AG09309 (cell line): Measurements from ENCODE around the gene DAG1.

Experiments
- DNase-seq: peaks from one replicate; pipeline ENCODE4 v3.0.0-alpha.2; 2010; ENCODE audit warnings: low read depth
- H3K4me3 ChIP-seq: 2 replicates; pipeline ENCODE4 v1.5.1; 2011; ENCODE audit warnings: mild to moderate bottlenecking, low read depth, low read length, moderate library complexity; ENCODE audit not compliant: control insufficient read depth
- TF ChIP-seq, protein P1 (sequence below): IDR thresholded peaks from 2 replicates; pipeline ENCODE4 v1.5.1; 2011; ENCODE audit warnings: mild to moderate bottlenecking, low read depth, low read length, inconsistent platforms; ENCODE audit not compliant: insufficient read depth, control insufficient read depth; ENCODE audit errors: missing control alignments

DAG1 gene

DNA sequence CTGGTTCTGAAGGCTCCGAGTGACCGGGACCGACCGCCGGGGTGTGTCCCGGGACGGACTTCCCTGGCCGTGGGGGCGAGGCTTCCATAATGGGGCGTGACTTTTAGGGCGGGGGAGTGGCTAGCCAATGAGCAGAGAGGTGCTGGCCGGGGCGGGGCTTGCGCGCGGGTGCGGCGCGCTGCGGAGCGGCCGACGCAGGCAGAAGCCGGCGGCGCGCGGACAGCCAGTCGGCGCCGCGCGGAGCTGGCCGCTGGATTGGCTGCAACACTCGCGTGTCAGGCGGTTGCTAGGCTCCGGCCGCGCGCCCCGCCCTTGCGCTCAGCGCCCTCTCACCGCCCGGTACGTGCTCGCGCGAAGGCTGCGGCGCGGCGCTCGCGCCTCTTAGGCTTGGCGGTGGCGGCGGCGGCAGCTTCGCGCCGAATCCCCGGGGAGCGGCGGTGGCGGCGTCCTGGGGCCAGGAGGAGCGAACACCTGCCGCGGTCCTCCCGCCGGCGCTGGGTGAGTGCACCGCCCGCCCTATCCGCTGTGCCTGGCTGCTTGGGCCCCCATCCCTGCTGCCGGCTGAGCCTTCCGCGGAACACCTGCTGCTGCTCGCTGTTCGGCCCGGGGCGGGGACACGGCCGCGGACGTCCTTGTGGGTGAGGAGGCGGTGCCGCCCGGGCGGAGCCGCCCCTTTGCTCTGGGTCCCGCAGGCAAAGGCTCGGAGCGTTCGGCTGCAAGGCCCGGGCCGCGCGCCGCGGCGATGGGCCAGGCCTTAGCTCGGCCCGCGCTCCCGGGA is at the start of gene DAG1:
DAG1 (plus strand) TSS at position 332 of the 778 bp plus-strand sequence. CDS start 40,268 bp downstream, outside the sequence.
- TF ChIP-seq, protein P1, sequence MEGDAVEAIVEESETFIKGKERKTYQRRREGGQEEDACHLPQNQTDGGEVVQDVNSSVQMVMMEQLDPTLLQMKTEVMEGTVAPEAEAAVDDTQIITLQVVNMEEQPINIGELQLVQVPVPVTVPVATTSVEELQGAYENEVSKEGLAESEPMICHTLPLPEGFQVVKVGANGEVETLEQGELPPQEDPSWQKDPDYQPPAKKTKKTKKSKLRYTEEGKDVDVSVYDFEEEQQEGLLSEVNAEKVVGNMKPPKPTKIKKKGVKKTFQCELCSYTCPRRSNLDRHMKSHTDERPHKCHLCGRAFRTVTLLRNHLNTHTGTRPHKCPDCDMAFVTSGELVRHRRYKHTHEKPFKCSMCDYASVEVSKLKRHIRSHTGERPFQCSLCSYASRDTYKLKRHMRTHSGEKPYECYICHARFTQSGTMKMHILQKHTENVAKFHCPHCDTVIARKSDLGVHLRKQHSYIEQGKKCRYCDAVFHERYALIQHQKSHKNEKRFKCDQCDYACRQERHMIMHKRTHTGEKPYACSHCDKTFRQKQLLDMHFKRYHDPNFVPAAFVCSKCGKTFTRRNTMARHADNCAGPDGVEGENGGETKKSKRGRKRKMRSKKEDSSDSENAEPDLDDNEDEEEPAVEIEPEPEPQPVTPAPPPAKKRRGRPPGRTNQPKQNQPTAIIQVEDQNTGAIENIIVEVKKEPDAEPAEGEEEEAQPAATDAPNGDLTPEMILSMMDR = no peak
- peak; percentile 69 for DNase-seq
- H3K4me3 ChIP-seq = peak within 1 kb of the TSS; percentile 56

DNA sequence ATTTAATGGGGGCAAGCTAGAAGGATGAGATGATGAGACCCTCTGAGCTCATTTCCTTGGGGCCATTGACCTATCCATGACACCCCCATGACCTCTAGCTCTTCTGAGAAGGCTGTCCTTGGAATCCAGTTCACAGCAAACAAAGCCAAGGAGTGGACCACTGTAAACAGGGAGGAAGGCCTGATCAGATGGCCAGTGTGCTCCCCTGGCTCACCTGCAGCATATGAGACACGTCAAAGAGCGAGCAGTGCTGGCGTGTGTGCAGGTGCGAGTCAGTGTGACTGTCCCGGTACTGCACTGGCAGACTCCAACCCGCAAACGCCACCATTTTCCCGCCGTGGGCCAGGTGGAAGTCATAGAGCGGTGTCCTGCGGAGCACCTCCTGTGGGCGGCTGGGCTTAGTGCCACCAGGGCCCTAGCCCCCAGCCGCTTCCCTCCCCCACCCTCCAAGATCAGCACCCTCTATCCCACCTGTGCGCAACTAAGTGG is 48.1 kb upstream of the DAG1 start:
- TF ChIP-seq, protein P1 = no peak
- H3K4me3 ChIP-seq = no peak overlapping the region
- DNase-seq = no peak

DNA sequence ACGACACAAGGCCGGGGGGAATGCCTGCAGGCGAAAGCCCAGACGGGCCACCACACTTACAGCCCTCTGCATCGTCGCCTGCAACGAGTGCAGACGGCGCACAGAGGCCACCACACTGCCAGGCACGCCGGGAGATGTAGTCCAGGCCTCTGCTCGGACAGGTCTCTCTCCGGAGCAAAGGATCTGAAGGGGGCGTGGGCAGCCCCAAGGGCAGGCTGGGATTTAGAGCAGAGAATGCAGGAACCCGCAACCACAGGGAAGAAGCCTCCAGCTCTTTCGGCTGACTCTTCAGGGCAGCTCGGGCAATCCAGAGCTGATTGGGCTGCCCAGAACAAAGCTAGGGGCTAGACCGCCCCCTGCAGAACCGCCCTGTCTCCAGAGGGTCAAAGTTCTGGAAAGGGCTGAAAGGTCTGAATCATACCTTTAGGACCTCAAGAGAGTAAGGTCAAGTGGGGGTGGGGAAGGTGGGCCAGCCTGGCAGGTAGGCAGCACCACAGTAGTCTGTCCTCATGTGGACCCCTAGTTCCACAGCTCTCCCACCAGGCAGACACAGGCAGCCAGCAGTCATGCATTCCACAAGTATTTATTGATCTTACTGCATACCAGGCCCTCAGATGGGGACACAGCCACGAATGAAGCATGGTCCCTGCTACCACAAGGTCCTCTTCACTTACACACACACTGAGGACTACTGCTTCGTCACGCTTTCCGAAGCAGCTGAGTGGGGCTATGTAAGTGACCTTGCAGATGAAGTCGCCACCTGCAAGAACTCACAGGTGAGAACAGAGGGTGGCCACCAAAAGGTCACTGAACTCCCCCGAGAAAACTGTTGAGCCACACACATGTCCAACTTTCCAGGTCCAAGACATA is 47.5 kb upstream of the DAG1 start, which contains the start of gene AMT:
AMT (minus strand) TSS at position 95 of the 870 bp plus-strand sequence; CDS start at position 72, 23 bp downstream.
- DNase-seq = no peak
- TF ChIP-seq, protein P1 = no peak
- H3K4me3 ChIP-seq = no peak within 1 kb of the TSS

DNA sequence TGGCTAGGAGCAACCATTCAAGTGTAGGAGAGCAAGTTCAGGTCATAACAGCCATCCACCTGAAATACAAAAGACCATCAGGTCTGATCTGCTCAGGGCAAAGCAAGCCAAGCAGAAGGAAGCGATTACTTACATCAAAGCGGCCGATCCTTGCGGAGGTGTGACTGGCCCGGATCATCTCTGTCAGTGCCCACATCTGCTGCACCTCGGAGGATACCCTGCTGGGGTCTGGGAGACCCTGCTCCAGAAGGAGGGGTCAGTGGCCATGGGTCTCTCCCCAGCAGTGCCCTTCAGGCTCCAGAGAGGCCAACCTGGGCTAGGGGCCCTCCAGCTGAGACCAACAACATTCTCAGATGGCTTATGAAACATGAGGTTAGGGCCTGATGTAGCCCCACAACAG is 45.3 kb upstream of the DAG1 start:
- TF ChIP-seq, protein P1 = no peak
- H3K4me3 ChIP-seq = no peak overlapping the region

DNA sequence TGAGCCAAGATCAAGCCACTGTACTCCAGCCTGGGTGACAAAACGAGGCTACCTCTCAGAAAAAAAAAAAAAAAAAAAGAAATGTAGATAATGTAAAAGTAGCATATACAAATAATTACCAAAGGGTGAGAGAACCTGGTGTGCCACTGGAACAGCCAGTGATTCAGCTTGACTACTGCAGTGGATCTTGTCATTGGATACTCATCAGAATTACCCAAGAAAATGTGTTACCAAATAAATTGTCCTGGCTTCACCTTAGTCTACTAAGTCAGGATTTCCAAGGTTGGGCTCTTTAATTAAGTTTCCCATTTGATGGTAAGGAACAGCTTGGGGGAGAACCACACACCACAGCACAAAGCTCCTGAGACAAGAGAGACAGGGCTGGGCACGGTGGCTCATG is 42.5 kb upstream of the DAG1 start:
- no peak overlapping the region for H3K4me3 ChIP-seq
- DNase-seq = no peak
- TF ChIP-seq, protein P1 = no peak

More for the DNA sequence above, 45.3 kb upstream of the DAG1 start:
- no peak for DNase-seq

DNA sequence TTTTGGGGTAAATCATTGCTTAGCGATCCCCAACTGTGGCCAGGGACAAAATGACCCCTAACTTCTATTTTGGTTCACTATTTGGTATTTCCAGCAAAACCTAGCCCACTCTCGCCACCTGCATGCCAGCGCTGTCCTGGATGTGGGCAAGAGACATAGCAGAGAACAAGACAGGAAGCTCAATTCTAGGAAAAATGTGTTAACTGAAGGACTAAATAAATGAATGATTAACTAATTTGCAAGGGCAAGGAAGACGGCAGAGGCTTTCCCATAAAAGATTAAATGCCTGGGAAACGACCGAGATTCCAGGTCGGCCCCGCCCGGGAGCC is 41.4 kb upstream of the DAG1 start:
- DNase-seq = no peak
- TF ChIP-seq, protein P1 = no peak
- H3K4me3 ChIP-seq = peak overlapping the region; percentile 81
